ENCODE data around the gene PRKAR1B.

The PRKAR1B gene

GRCh38 chr7:571096-571717, 155.9 kb downstream of the PRKAR1B start:
- TF ChIP-seq CTCF (IDR thresholded peaks at IDR 0.05), result no peak
- H3K4me3 ChIP-seq (ENCODE audit: low read depth in 1 of 2, low read length in 1 of 2), result no peak overlapping the region
- no peaks in the 10 kb centered on the region for H3K27me3 ChIP-seq
- H3K36me3 ChIP-seq, result no peaks in the 10 kb centered on the region
- H3K27ac ChIP-seq, result no peak overlapping the region
- no peaks in the 10 kb centered on the region for H3K4me1 ChIP-seq (ENCODE audit: control insufficient read depth in 1 of 2, insufficient read depth in 1 of 2, low read depth in 1 of 2, low read length in 1 of 2)
- H3K9me3 ChIP-seq, result no peaks in the 10 kb centered on the region

- TF ChIP-seq CTCF (IDR thresholded peaks at IDR 0.05), result no peak
- Histone ChIP-seq H3K4me3 (ENCODE audit: low read depth in 1 of 2, low read length in 1 of 2) (no peak overlapping the region), H3K27ac (no peak overlapping the region), H3K9me3 (no peaks in the 10 kb centered on the region), H3K36me3 (no peaks in the 10 kb centered on the region), H3K27me3 (no peaks in the 10 kb centered on the region), H3K4me1 (ENCODE audit: control insufficient read depth in 1 of 2, insufficient read depth in 1 of 2, low read depth in 1 of 2, low read length in 1 of 2) (no peaks in the 10 kb centered on the region)
Measured at GRCh38 chr7:570801-571070, 156.3 kb downstream of the PRKAR1B start.

- Histone ChIP-seq H3K4me1 (ENCODE audit: control insufficient read depth in 1 of 2, insufficient read depth in 1 of 2, low read depth in 1 of 2, low read length in 1 of 2) (no peaks in the 10 kb centered on the region), H3K4me3 (ENCODE audit: low read depth in 1 of 2, low read length in 1 of 2) (no peak overlapping the region), H3K27ac (no peak overlapping the region), H3K36me3 (no peaks in the 10 kb centered on the region), H3K9me3 (no peaks in the 10 kb centered on the region), H3K27me3 (no peaks in the 10 kb centered on the region)
- no peak for TF ChIP-seq CTCF (IDR thresholded peaks at IDR 0.05)
Measured at GRCh38 chr7:569996-570800, 156.9 kb downstream of the PRKAR1B start.

GRCh38 chr7:569071-569855, 157.8 kb downstream of the PRKAR1B start:
- no peaks in the 10 kb centered on the region for H3K36me3 ChIP-seq
- H3K27me3 ChIP-seq, result no peaks in the 10 kb centered on the region
- H3K9me3 ChIP-seq, result no peaks in the 10 kb centered on the region
- no peaks in the 10 kb centered on the region for H3K4me1 ChIP-seq (ENCODE audit: control insufficient read depth in 1 of 2, insufficient read depth in 1 of 2, low read depth in 1 of 2, low read length in 1 of 2)
- H3K27ac ChIP-seq, result no peak overlapping the region
- no peak overlapping the region for H3K4me3 ChIP-seq (ENCODE audit: low read depth in 1 of 2, low read length in 1 of 2)
- TF ChIP-seq CTCF (IDR thresholded peaks at IDR 0.05), result no peak

GRCh38 chr7:568031-568951, 158.8 kb downstream of the PRKAR1B start:
- Histone ChIP-seq H3K4me3 (ENCODE audit: low read depth in 1 of 2, low read length in 1 of 2) (no peak overlapping the region), H3K9me3 (no peaks in the 10 kb centered on the region), H3K4me1 (ENCODE audit: control insufficient read depth in 1 of 2, insufficient read depth in 1 of 2, low read depth in 1 of 2, low read length in 1 of 2) (no peaks in the 10 kb centered on the region), H3K27me3 (no peaks in the 10 kb centered on the region), H3K36me3 (no peaks in the 10 kb centered on the region), H3K27ac (no peak overlapping the region)
- no peak for TF ChIP-seq CTCF (IDR thresholded peaks at IDR 0.05)

All from neutrophil (primary cell).